ENCODE data around the gene ZBTB40.

Gene ZBTB40

DNA sequence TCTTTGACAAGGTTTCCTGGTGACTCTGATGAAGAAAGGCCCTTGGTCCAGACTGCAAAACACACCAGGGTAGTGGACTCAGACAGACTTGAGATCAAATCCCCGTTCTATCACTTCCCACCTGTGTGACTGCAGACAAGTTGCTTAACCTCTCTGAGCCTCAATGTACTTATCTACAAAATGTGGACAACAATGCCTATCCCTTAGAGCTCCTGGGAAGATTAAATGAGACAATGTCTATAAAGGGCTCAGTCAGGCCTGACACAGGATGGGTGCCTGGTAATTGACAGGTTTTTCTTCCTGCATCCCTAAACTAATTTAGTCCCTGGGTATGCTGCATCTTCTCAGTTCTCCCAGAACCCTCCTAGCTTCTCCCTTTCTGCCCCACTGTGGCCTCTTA, 37.9 kb upstream of the ZBTB40 start:
- Histone ChIP-seq H3K27ac (ENCODE audit: low read depth, low read length) (no peak overlapping the region), H3K36me3 (ENCODE audit: low read length) (no peaks in the 10 kb centered on the region), H3K79me2 (ENCODE audit: insufficient read depth, low read length) (no peaks in the 10 kb centered on the region), H3K9ac (ENCODE audit: low read length) (no peak overlapping the region), H3K4me3 (ENCODE audit: insufficient read depth, low read length, poor library complexity, severe bottlenecking) (no peak overlapping the region), H3K9me3 (ENCODE audit: insufficient read depth, low read length) (no peaks in the 10 kb centered on the region), H2AFZ (ENCODE audit: low read depth, low read length, severe bottlenecking) (no peak overlapping the region), H4K20me1 (ENCODE audit: low read depth, low read length) (no peaks in the 10 kb centered on the region), H3F3A (ENCODE audit: insufficient read depth) (no peaks in the 10 kb centered on the region), H3K4me2 (ENCODE audit: low read depth, low read length, poor library complexity, severe bottlenecking) (no peak overlapping the region), H3K9me2 (replicated peaks; ENCODE audit: insufficient read depth, low read length) (no peaks in the 10 kb centered on the region), H3K27me3 (ENCODE audit: low read length) (no peaks in the 10 kb centered on the region)
- no peak for TF ChIP-seq EZH2phosphoT487 (conservative IDR thresholded peaks at IDR 0.05; ENCODE audit: low read length)
- TF ChIP-seq, protein P1, sequence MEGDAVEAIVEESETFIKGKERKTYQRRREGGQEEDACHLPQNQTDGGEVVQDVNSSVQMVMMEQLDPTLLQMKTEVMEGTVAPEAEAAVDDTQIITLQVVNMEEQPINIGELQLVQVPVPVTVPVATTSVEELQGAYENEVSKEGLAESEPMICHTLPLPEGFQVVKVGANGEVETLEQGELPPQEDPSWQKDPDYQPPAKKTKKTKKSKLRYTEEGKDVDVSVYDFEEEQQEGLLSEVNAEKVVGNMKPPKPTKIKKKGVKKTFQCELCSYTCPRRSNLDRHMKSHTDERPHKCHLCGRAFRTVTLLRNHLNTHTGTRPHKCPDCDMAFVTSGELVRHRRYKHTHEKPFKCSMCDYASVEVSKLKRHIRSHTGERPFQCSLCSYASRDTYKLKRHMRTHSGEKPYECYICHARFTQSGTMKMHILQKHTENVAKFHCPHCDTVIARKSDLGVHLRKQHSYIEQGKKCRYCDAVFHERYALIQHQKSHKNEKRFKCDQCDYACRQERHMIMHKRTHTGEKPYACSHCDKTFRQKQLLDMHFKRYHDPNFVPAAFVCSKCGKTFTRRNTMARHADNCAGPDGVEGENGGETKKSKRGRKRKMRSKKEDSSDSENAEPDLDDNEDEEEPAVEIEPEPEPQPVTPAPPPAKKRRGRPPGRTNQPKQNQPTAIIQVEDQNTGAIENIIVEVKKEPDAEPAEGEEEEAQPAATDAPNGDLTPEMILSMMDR (IDR thresholded peaks at IDR 0.05; ENCODE audit: insufficient read depth, low read length, poor library complexity, severe bottlenecking), result no peak

DNA sequence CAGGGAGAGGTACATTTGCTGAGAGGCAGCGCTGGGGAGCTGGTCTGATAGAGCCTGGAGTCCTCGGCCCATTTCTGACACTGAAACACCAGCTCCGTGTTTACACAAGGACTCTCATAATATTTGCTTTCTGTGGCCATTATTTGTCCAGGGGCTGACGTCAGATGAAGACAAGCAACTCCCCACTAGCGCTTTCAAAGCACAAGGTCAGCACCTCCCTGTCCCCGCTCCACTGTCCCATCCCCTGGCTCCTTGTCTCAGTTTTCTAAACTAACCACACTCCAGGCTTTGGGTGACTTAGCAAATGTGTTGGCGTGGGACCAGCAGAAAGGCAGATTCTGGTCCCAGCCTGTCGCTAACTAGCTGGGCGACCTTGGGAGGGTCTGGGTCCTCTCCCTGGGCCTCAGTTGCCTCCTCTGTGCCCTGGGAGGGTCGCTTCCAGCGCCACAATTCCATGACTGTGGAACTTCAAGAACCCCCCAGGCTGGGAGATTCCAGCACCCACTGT, 37.4 kb upstream of the ZBTB40 start:
- Histone ChIP-seq H3K79me2 (ENCODE audit: insufficient read depth, low read length) (no peaks in the 10 kb centered on the region), H3K9me3 (ENCODE audit: insufficient read depth, low read length) (no peaks in the 10 kb centered on the region), H3K4me3 (ENCODE audit: insufficient read depth, low read length, poor library complexity, severe bottlenecking) (no peak overlapping the region), H3K27ac (ENCODE audit: low read depth, low read length) (no peak overlapping the region), H3K4me2 (ENCODE audit: low read depth, low read length, poor library complexity, severe bottlenecking) (no peak overlapping the region), H3F3A (ENCODE audit: insufficient read depth) (no peaks in the 10 kb centered on the region), H3K27me3 (ENCODE audit: low read length) (no peaks in the 10 kb centered on the region), H4K20me1 (ENCODE audit: low read depth, low read length) (no peaks in the 10 kb centered on the region), H3K36me3 (ENCODE audit: low read length) (no peaks in the 10 kb centered on the region), H3K9ac (ENCODE audit: low read length) (no peak overlapping the region), H3K9me2 (replicated peaks; ENCODE audit: insufficient read depth, low read length) (no peaks in the 10 kb centered on the region), H2AFZ (ENCODE audit: low read depth, low read length, severe bottlenecking) (no peak overlapping the region)
- TF ChIP-seq, protein P1 (IDR thresholded peaks at IDR 0.05; ENCODE audit: insufficient read depth, low read length, poor library complexity, severe bottlenecking), result no peak
- TF ChIP-seq EZH2phosphoT487 (conservative IDR thresholded peaks at IDR 0.05; ENCODE audit: low read length), result no peak

GRCh38 chr1:22415489-22415888, 36.2 kb upstream of the ZBTB40 start:
- H3K27ac ChIP-seq (ENCODE audit: low read depth, low read length), result no peak overlapping the region
- H3K4me3 ChIP-seq (ENCODE audit: insufficient read depth, low read length, poor library complexity, severe bottlenecking), result no peak overlapping the region
- H3K36me3 ChIP-seq (ENCODE audit: low read length), result no peaks in the 10 kb centered on the region
- H3K79me2 ChIP-seq (ENCODE audit: insufficient read depth, low read length), result no peaks in the 10 kb centered on the region
- H3K9me2 ChIP-seq (replicated peaks; ENCODE audit: insufficient read depth, low read length), result no peaks in the 10 kb centered on the region
- H4K20me1 ChIP-seq (ENCODE audit: low read depth, low read length), result no peaks in the 10 kb centered on the region
- H3K9me3 ChIP-seq (ENCODE audit: insufficient read depth, low read length), result no peaks in the 10 kb centered on the region
- H2AFZ ChIP-seq (ENCODE audit: low read depth, low read length, severe bottlenecking), result no peak overlapping the region
- no peaks in the 10 kb centered on the region for H3K27me3 ChIP-seq (ENCODE audit: low read length)
- no peak overlapping the region for H3K4me2 ChIP-seq (ENCODE audit: low read depth, low read length, poor library complexity, severe bottlenecking)
- TF ChIP-seq, protein P1 (IDR thresholded peaks at IDR 0.05; ENCODE audit: insufficient read depth, low read length, poor library complexity, severe bottlenecking), result no peak
- TF ChIP-seq EZH2phosphoT487 (conservative IDR thresholded peaks at IDR 0.05; ENCODE audit: low read length), result no peak
- H3K9ac ChIP-seq (ENCODE audit: low read length), result no peak overlapping the region
- no peaks in the 10 kb centered on the region for H3F3A ChIP-seq (ENCODE audit: insufficient read depth)
